Measurements from ENCODE around the gene GLYATL2.

GLYATL2 gene

DNA sequence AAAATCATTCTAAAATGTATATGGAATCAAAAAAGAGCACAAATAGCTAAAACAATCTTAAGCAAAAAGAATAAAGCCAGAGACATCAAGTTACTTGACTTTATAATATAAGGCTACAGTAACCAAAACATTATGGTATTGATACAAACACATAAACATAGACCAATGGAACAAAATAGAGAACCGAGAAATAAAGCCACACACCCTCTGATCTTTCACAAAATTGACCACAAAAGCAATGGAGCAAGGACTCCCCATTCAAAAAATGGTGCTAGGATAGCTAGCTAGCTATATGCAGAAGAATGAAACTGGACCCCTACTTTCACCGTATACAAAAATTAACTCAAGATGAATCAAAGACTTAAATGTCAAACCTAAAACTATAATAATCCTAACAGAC lies 43.2 kb downstream of the GLYATL2 start:
- no peak for DNase-seq (ENCODE audit: low spot score)

DNA sequence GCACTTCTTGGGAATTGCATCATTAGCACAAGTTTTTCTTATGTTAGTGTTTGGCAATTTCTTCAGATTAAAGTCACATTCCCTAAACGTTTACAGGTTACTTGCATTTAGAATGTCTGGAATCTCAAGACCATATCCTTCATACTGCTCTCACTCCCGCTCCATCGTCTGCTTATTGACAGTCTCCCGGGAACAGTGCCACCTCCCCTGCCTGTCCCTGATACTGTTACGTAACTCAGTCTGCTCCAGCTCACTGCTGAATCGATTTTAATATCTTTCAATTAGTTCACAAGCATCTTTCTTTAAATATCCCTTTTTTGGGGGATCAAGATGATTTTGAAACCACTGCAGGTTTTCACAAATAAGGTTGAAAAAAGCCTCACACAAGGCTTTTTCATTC lies 48.2 kb downstream of the GLYATL2 start:
- no peak for DNase-seq (ENCODE audit: low spot score)

DNA sequence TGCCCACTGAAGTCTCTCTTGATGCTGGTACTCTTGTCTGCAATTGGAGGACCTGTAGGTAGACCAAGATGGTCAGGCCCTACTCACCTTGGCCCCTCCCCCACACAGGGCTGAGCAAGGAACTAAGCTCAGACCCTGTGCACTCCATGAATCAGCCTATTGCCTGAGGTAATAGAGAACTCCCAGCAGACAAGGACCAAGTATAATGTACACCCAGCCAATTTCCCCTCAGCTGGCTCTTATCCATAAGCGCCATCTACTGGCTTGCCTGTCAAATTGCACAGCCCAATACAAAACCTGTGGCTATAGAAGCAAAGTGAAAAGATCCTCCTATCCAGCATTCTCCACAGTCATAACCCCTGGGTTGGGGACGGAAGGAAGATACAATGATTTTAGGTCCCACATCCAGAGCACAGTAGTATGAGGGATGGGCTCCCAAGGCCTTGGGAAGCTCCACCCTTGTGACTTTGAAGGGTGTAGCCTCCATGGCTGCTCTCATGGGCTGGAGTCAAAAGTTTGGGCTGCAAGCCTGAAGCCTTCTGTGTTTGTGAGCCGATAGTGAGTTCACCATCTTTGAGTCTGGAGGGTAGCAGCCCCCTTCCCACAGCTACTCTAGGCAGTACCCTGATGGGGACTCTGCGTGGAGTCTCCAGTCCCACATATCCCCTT lies 56.0 kb downstream of the GLYATL2 start:
- peak; percentile 80 for DNase-seq (ENCODE audit: low spot score)

DNA sequence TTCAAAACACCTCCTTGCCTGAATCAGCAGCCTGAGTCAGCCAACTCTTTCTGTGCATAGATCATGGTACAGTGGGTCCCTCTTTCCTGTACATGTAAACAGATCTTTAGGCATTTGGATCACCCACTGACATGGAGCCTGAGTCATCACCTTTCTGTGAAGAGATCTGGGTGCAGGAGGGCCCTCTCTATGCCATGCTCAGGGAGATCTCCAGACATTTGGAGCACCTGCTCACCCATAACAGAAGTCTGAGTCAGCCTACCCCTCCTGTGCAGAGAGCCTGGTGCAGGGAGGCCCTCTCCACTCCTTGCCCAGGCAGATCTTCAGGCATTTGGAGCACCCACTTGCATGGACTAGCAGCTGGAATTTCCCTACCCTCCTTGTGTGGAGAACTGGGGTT lies 56.6 kb downstream of the GLYATL2 start:
- DNase-seq (ENCODE audit: low spot score) = no peak

DNA sequence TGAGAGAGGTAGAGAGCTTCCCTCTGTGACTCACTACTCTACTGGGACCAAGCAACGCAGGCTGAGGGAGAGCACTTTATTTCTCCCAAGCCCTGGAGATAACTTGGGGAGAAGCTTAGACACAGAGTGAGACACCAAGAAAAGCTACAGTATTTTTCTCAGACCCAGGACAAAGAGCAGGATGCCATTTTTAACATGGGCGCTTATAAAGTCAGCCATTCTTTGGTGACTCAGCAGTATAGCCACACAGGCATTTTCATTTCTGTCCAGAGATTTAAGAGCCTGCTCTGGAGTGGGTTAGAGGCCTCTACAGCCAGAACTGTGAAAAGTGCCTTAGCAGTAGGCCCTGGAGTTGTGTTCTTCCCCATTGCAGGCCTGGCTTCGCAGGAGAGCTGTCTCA lies 57.8 kb downstream of the GLYATL2 start:
- DNase-seq (ENCODE audit: low spot score) = no peak

DNA sequence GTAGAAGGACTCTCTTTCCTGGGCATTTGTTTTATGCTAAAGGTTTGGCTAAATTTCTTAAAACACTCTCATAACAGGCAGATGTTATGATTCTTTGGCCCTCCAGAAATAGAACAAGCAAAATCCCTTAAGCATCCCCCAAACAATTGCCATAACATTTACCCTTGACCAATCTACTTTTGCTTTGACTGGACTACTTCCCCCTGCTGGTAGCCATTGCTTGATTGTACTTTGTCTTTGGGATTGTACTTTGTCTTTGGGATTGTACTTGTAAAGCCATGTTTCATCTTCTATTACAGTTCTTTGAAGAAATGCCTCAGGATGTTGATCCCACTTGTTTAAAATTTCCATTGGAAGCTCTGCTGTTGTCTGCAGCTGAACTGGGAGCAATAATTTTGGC lies 59.5 kb downstream of the GLYATL2 start:
- DNase-seq (ENCODE audit: low spot score) = no peak
